ENCODE results near the gene GGCT. TPM values are rescaled to one million over a fixed set of nuclear protein-coding genes. Genes with fewer than 3 reads are reported as not detected.

Gene GGCT
- total and polyA plus RNA-seq, 2 of the 8 experiments (the other 6 are each of a cell fraction or from before 2014, with no cell fraction given), result 50.0 to 129 TPM

GRCh38 chr7:30447466-30447865, 57.2 kb downstream of the GGCT start:
- no peak overlapping the region for H3K4me2 ChIP-seq (ENCODE audit: insufficient read depth in 1 of 2, low read depth in 2 of 2, low read length in 2 of 2)
- H3K23me2 ChIP-seq (ENCODE audit: low read depth, low read length), result no peaks in the 10 kb centered on the region
- H4K5ac ChIP-seq (ENCODE audit: insufficient read length, low read depth, low read length), result no peak overlapping the region
- no peak overlapping the region for H3K18ac ChIP-seq (ENCODE audit: extremely low read depth, low read length)
- no peak for DNase-seq (ENCODE audit: low read depth in 1 of 2, low spot score in 2 of 2)
- no peak overlapping the region for H3K56ac ChIP-seq (replicated peaks; ENCODE audit: insufficient read length, low read depth, low read length)
- H3K9ac ChIP-seq (replicated peaks in 1 of 4; ENCODE audit: extremely low read depth in 1 of 4, low read depth in 3 of 4, low read length in 3 of 4), result no peak overlapping the region
- no peaks in the 10 kb centered on the region for H4K20me1 ChIP-seq (replicated peaks in 1 of 2; ENCODE audit: control insufficient read depth in 1 of 2, insufficient read depth in 2 of 2, low read length in 2 of 2)
- no peak overlapping the region for H4K8ac ChIP-seq (ENCODE audit: extremely low read depth, insufficient read depth, low read length)
- no peak overlapping the region for H2AFZ ChIP-seq (ENCODE audit: low read length)
- no peak overlapping the region for H4K91ac ChIP-seq (replicated peaks; ENCODE audit: insufficient read length, low read length)
- H2BK12ac ChIP-seq (ENCODE audit: low read depth, low read length), result no peak overlapping the region
- ChIA-PET POLR2A (ENCODE audit: partially characterized antibody) (no interaction called here), CTCF (ENCODE audit: partially characterized antibody) (interaction anchor here (1.0 to 1.9 kb wide), 3 partner anchors 25 to 171 kb away, joined by 3 to 4 read pairs (median 4); no protein-coding TSS in a partner anchor)
- no peaks in the 10 kb centered on the region for H3K79me2 ChIP-seq (ENCODE audit: control insufficient read depth in 1 of 2, insufficient read depth in 2 of 2, low read length in 2 of 2)
- FAIRE-seq, result no peak
- no peak overlapping the region for H2BK15ac ChIP-seq (ENCODE audit: low read length)
- H3K27me3 ChIP-seq (replicated peaks in 1 of 4; ENCODE audit: control insufficient read depth in 3 of 4, extremely low read depth in 1 of 4, insufficient read depth in 3 of 4, low read length in 3 of 4), result no peaks in the 10 kb centered on the region
- H3K4ac ChIP-seq (replicated peaks; ENCODE audit: insufficient read length, low read depth, low read length), result no peak overlapping the region
- H3K14ac ChIP-seq (ENCODE audit: insufficient read length), result no peak overlapping the region
- no peaks in the 10 kb centered on the region for H3K9me3 ChIP-seq (ENCODE audit: insufficient read depth in 2 of 2, low read depth in 1 of 2, low read length in 1 of 2)
- no peak overlapping the region for H2BK20ac ChIP-seq (ENCODE audit: low read length)
- H2BK120ac ChIP-seq (replicated peaks; ENCODE audit: low read depth, low read length), result no peak overlapping the region
- H2AK5ac ChIP-seq (ENCODE audit: low read depth, low read length), result no peak overlapping the region
- TF ChIP-seq ZNF274 (IDR thresholded peaks at IDR 0.05; ENCODE audit: borderline replicate concordance, extremely low read depth, low read length) (no peak), KDM1A (IDR thresholded peaks at IDR 0.05; ENCODE audit: borderline replicate concordance, low read length) (no peak), MAFK (IDR thresholded peaks at IDR 0.05; ENCODE audit: low read depth, low read length) (no peak), FOSL1 (IDR thresholded peaks at IDR 0.05; ENCODE audit: insufficient read depth, low read depth, low read length) (no peak), HDAC6 (IDR thresholded peaks at IDR 0.05; ENCODE audit: low read depth, low read length) (no peak), TBP (IDR thresholded peaks at IDR 0.05; ENCODE audit: low read depth, low read length) (no peak), GTF2F1 (IDR thresholded peaks at IDR 0.05; ENCODE audit: borderline replicate concordance, low read depth, low read length) (no peak), CHD2 (IDR thresholded peaks at IDR 0.05; ENCODE audit: low read length) (no peak), SP1 (IDR thresholded peaks at IDR 0.05; ENCODE audit: low read depth, low read length) (no peak), TCF12 (IDR thresholded peaks at IDR 0.05; ENCODE audit: low read depth, low read length) (no peak)
- TF ChIP-seq, protein P1, sequence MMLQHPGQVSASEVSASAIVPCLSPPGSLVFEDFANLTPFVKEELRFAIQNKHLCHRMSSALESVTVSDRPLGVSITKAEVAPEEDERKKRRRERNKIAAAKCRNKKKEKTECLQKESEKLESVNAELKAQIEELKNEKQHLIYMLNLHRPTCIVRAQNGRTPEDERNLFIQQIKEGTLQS (IDR thresholded peaks at IDR 0.05; ENCODE audit: insufficient read depth, low read depth, low read length), result no peak
- no peak overlapping the region for H3K23ac ChIP-seq (ENCODE audit: insufficient read length)
- H3K27ac ChIP-seq (ENCODE audit: low read depth, low read length), result no peak overlapping the region
- H3K4me3 ChIP-seq (ENCODE audit: extremely low read depth in 1 of 4, insufficient read depth in 2 of 4, low read depth in 3 of 4, low read length in 4 of 4), result no peak overlapping the region
- H3K4me1 ChIP-seq (replicated peaks in 1 of 4; ENCODE audit: control insufficient read depth in 3 of 4, insufficient read depth in 4 of 4, low read length in 3 of 4), result peaks cover 0 to 9% (median 3%) of the 10 kb centered on the region in 4 experiments; a peak in 3 of 7 replicates
- no peak overlapping the region for H2BK5ac ChIP-seq (ENCODE audit: low read depth, low read length)
- H3K36me3 ChIP-seq (ENCODE audit: control insufficient read depth in 2 of 4, insufficient read depth in 4 of 4, low read length in 3 of 4), result peaks cover 0 to 2% (median 0%) of the 10 kb centered on the region in 4 experiments; a peak in 1 of 8 replicates
- 87% methylated on average over 8 of the region's 8 CpGs; no CpG with 5 or more reads in 1 of the 2 experiments for WGBS, 2 experiments (ENCODE audit: extremely low coverage in 1 of 2, insufficient coverage in 1 of 2, insufficient read length in 1 of 2, insufficient replicate concordance in 2 of 2, low coverage in 1 of 2, low lambda C conversion rate in 2 of 2, missing lambda C conversion rate in 1 of 2)
- H3K79me1 ChIP-seq (ENCODE audit: low read depth, low read length), result 0 out of 2 replicates have a peak, but pooled peaks cover 3% of the 10 kb centered on the region

Measured in H1 (cell line).